IMR-90 (cell line): Measurements from ENCODE around the gene SPPL3. TPM values are rescaled to one million over a fixed set of nuclear protein-coding genes. Genes with fewer than 3 reads are reported as not detected.

Experiments
- ATAC-seq: fragments of 200-7000 bp; cut with Tn5 transposase; 2 replicates; pipeline ENCODE4 v1.9.1; 2020; ENCODE audit warnings: low read depth, mild to moderate bottlenecking, moderate library complexity
- BruUV-seq: library from RNA; stranded (reverse); fragments of 400-500 nt; replicated peaks from 2 replicates; lab custom pipeline; 2021; lab: Mats Ljungman, UMichigan
- CTCF ChIA-PET: fragments of 300-600 bp; formaldehyde crosslinking; extraction: SDS; loops from one replicate; lab custom pipeline; 2021; ENCODE audit warnings: antibody characterized with exemption; lab: Yijun Ruan, JAX
- POLR2A ChIA-PET: fragments of 300-600 bp; sonication (Branson Sonifier 250); formaldehyde crosslinking; loops from one replicate; lab custom pipeline; 2022; ENCODE audit warnings: antibody characterized with exemption; ENCODE audit not compliant: unreplicated experiment; lab: Charles Lee
- DNase-seq: peaks from one replicate; pipeline ENCODE4 v3.0.0; 2013
- H2AFZ ChIP-seq: replicated peaks from 2 replicates; pipeline ENCODE3; 2013; ENCODE audit warnings: low read length, mild to moderate bottlenecking; ENCODE audit not compliant: poor library complexity
- H2AK5ac ChIP-seq: 2 replicates; pipeline ENCODE4 v1.6.1; 2013; ENCODE audit warnings: low read depth, low read length, inconsistent platforms
- H2AK9ac ChIP-seq: replicated peaks from 2 replicates; pipeline ENCODE3; 2013; ENCODE audit warnings: mild to moderate bottlenecking, low read depth, low read length, moderate library complexity; ENCODE audit not compliant: poor library complexity
- H2BK120ac ChIP-seq: 2 replicates; pipeline ENCODE4 v1.6.1; 2013; ENCODE audit warnings: low read depth, low read length, inconsistent platforms
- H2BK15ac ChIP-seq: 3 replicates; pipeline ENCODE4 v1.6.1; 2013; ENCODE audit warnings: low read depth, low read length, inconsistent platforms
- H2BK20ac ChIP-seq: 2 replicates; pipeline ENCODE4 v1.6.1; 2013; ENCODE audit warnings: low read depth, mild to moderate bottlenecking, inconsistent platforms, low read length, moderate library complexity
- H2BK5ac ChIP-seq: 2 replicates; pipeline ENCODE4 v1.6.1; 2013; ENCODE audit warnings: mild to moderate bottlenecking, low read depth, low read length, inconsistent platforms; ENCODE audit not compliant: poor library complexity, severe bottlenecking
- H3K14ac ChIP-seq: replicated peaks from 2 replicates; pipeline ENCODE4 v1.6.1; 2013; ENCODE audit warnings: low read depth, low read length, inconsistent platforms
- H3K18ac ChIP-seq: 2 replicates; pipeline ENCODE4 v1.6.1; 2013; ENCODE audit warnings: low read depth, low read length, control low read depth
- H3K23ac ChIP-seq: 2 replicates; pipeline ENCODE4 v1.6.1; 2013; ENCODE audit warnings: low read depth, low read length, inconsistent platforms
- H3K27ac ChIP-seq: 2 replicates; pipeline ENCODE4 v1.5.1; 2013; ENCODE audit warnings: mild to moderate bottlenecking, control low read depth, low read length; ENCODE audit not compliant: insufficient read depth
- H3K27me3 ChIP-seq: 2 replicates; pipeline ENCODE4 v1.6.1; 2013; ENCODE audit warnings: low read length; ENCODE audit not compliant: control insufficient read depth, insufficient read depth
- H3K36me3 ChIP-seq: 2 replicates; pipeline ENCODE4 v1.6.1; 2013; ENCODE audit warnings: low read length, mixed read lengths; ENCODE audit not compliant: control insufficient read depth, insufficient read depth
- H3K4ac ChIP-seq: 2 replicates; pipeline ENCODE4 v1.6.1; 2013; ENCODE audit warnings: low read depth, low read length, inconsistent platforms
- H3K4me1 ChIP-seq: 2 replicates; pipeline ENCODE4 v1.6.1; 2013; ENCODE audit warnings: low read length, mixed read lengths; ENCODE audit not compliant: control insufficient read depth, insufficient read depth
- H3K4me2 ChIP-seq: 2 replicates; pipeline ENCODE4 v1.6.1; 2013; ENCODE audit warnings: low read depth, mild to moderate bottlenecking, control low read depth, low read length, moderate library complexity
- H3K4me3 ChIP-seq: 2 replicates; pipeline ENCODE4 v1.5.1; 2013; ENCODE audit warnings: low read depth, mild to moderate bottlenecking, control low read depth, low read length, moderate library complexity; ENCODE audit not compliant: insufficient read depth
- H3K56ac ChIP-seq: 2 replicates; pipeline ENCODE4 v1.6.1; 2013; ENCODE audit warnings: low read length, inconsistent platforms; ENCODE audit not compliant: insufficient read depth; ENCODE audit errors: extremely low read depth
- H3K79me1 ChIP-seq, 2 experiments: 2 replicates each; pipeline ENCODE4 v1.6.1; 2013; ENCODE audit warnings: low read length in 2 of 2, inconsistent platforms in 1 of 2, low read depth in 1 of 2
- H3K9ac ChIP-seq: 2 replicates; pipeline ENCODE4 v1.6.1; 2013; ENCODE audit warnings: low read depth, low read length, control low read depth
- H3K9me1 ChIP-seq: 2 replicates; pipeline ENCODE4 v1.6.1; 2013; ENCODE audit warnings: low read length, inconsistent platforms; ENCODE audit not compliant: insufficient read depth
- H3K9me3 ChIP-seq: 2 replicates; pipeline ENCODE4 v1.6.1; 2013; ENCODE audit warnings: low read length; ENCODE audit not compliant: control insufficient read depth, insufficient read depth
- H4K20me1 ChIP-seq: 2 replicates; pipeline ENCODE4 v1.6.1; 2013; ENCODE audit warnings: low read length, inconsistent platforms; ENCODE audit not compliant: insufficient read depth
- H4K5ac ChIP-seq: 2 replicates; pipeline ENCODE4 v1.6.1; 2013; ENCODE audit warnings: mild to moderate bottlenecking, low read depth, low read length, control low read depth
- H4K8ac ChIP-seq, 2 experiments: 2 replicates each; pipeline ENCODE4 v1.6.1; 2013; ENCODE audit warnings: low read depth in 2 of 2, low read length in 2 of 2, control low read depth in 1 of 2, inconsistent platforms in 1 of 2
- H4K91ac ChIP-seq: 2 replicates; pipeline ENCODE4 v1.6.1; 2013; ENCODE audit warnings: low read depth, low read length, inconsistent platforms; ENCODE audit not compliant: insufficient read depth
- CTCF ChIP-seq: conservative IDR thresholded peaks from 2 replicates; pipeline ENCODE4 v1.5.1; 2012; ENCODE audit warnings: mild to moderate bottlenecking, low read depth, low read length, improper control_type of control experiment
- MAFK ChIP-seq: IDR thresholded peaks from 2 replicates; pipeline ENCODE4 v1.6.1; 2012; ENCODE audit warnings: low read depth, low read length, improper control_type of control experiment
- MAZ ChIP-seq: IDR thresholded peaks from 2 replicates; pipeline ENCODE4 v1.6.1; 2012; ENCODE audit warnings: low read depth, mild to moderate bottlenecking, low read length, improper control_type of control experiment, moderate library complexity, borderline replicate concordance
- RAD21 ChIP-seq: IDR thresholded peaks from 2 replicates; pipeline ENCODE4 v1.6.1; 2012; ENCODE audit warnings: low read length, improper control_type of control experiment
- SMC3 ChIP-seq: fragments of 150-350 bp; IDR thresholded peaks from 2 replicates; pipeline ENCODE4 v1.6.1; 2016; ENCODE audit warnings: low read depth, mild to moderate bottlenecking, antibody characterized with exemption, low read length, moderate library complexity
- USF2 ChIP-seq: fragments of 150-350 bp; IDR thresholded peaks from 2 replicates; pipeline ENCODE4 v1.6.1; 2017; ENCODE audit warnings: mild to moderate bottlenecking, antibody characterized with exemption, low read length, low read depth
- WGBS, 2 experiments: methylation state at CpG; one replicate each; pipeline versions ENCODE4 v1.1.5 to v1.1.7; 2013; ENCODE audit warnings: missing lambda C conversion rate in 2 of 2; ENCODE audit not compliant: insufficient read length in 1 of 2; ENCODE audit errors: extremely low coverage in 2 of 2; 5-methylcytosine and 5-hydroxymethylcytosine counted together
- dilution Hi-C: fragments of 300-500 bp; cut with HindIII; formaldehyde crosslinking; loops from one replicate; pipeline ENCODE4 v1.14.3; 2018; ENCODE audit warnings: low sequenced_read_pairs; ENCODE audit not compliant: unreplicated experiment
- in situ Hi-C: fragments of 300-500 bp; cut with MboI; formaldehyde crosslinking; loops from 3 replicates; pipeline ENCODE4 v1.14.3; 2019; ENCODE audit warnings: low sequenced_read_pairs, inconsistent platforms, mixed read lengths
- intact Hi-C: fragments of 100-400 bp; cut with micrococcal nuclease; formaldehyde crosslinking; loops from 2 replicates; pipeline ENCODE4 v1.10.0; 2022
- polyA plus RNA-seq, 3 experiments: library from polyadenylated mRNA; depleted of rRNA; stranded (reverse); fragments of >200 nt; gene quantifications; 2 replicates each; pipeline ENCODE4 v1.2.3, GENCODE V29; 2012; ENCODE audit warnings: low replicate concordance in 1 of 3
- total RNA-seq: library from RNA; depleted of rRNA; stranded (reverse); fragments of >200 nt; gene quantifications from 2 replicates; pipeline ENCODE4 v1.2.3, GENCODE V29; 2012

Gene SPPL3
- total and polyA plus RNA-seq, 2 of the 4 experiments (the other 2 are of a cell fraction), result 1.6 to 18.0 TPM

- H2BK120ac ChIP-seq, result no peak overlapping the region
- no peak overlapping the region for H3K27ac ChIP-seq
- H2BK15ac ChIP-seq, result no peak overlapping the region
- ATAC-seq (peak; percentile 69), DNase-seq (no peak)
- no peak overlapping the region for H4K8ac ChIP-seq
- H3K4me3 ChIP-seq, result no peak overlapping the region
- no peak overlapping the region for H4K91ac ChIP-seq
- H3K18ac ChIP-seq, result no peak overlapping the region
- no peak overlapping the region for H3K9ac ChIP-seq
- H2AFZ ChIP-seq, result peak overlapping the region; percentile 21
- intact Hi-C loops, result loop anchor here (1.0 kb wide), 1 partner anchor 234 kb away; no protein-coding TSS in a partner anchor
- ChIA-PET CTCF (interaction anchor here (0.9 to 1.1 kb wide), 2 partner anchors 10 to 234 kb away, joined by 3 to 8 read pairs; no protein-coding TSS in a partner anchor), POLR2A (no interaction called here)
- TF ChIP-seq SMC3 (peak; percentile 32), CTCF (peak; percentile 24; the same call in 1 of the 2 replicates), USF2 (no peak), MAZ (no peak), RAD21 (peak; percentile 38), MAFK (no peak)
- no peak overlapping the region for H2BK5ac ChIP-seq
- no peak overlapping the region for H3K4me2 ChIP-seq
- no peaks in the 10 kb centered on the region; the same call in 1 of the 2 replicates for H3K36me3 ChIP-seq
- H3K4me1 ChIP-seq, result no peaks in the 10 kb centered on the region
- H3K9me1 ChIP-seq, result no peaks in the 10 kb centered on the region
- H2AK9ac ChIP-seq, result no peak overlapping the region
- no peak overlapping the region for H3K14ac ChIP-seq
- H3K79me1 ChIP-seq, result no peaks in the 10 kb centered on the region
- H4K5ac ChIP-seq, result no peak overlapping the region
- BruUV-seq, result no TSS peak
- no peaks in the 10 kb centered on the region for H3K27me3 ChIP-seq
- in situ Hi-C loops, result no loop called here
- no peaks in the 10 kb centered on the region for H4K20me1 ChIP-seq
- dilution Hi-C loops, result no loop called here
- no peak overlapping the region for H3K23ac ChIP-seq
- H3K4ac ChIP-seq, result no peak overlapping the region
- no peak overlapping the region for H2BK20ac ChIP-seq
- 85% methylated on average over 12 of the region's 25 CpGs; no CpG with 5 or more reads in 1 of the 2 experiments for WGBS, 2 experiments
- no peak overlapping the region for H3K56ac ChIP-seq
- H2AK5ac ChIP-seq, result no peak overlapping the region
- no peaks in the 10 kb centered on the region for H3K9me3 ChIP-seq
Observed at GRCh38 chr12:120737557-120738251, 166.5 kb downstream of the SPPL3 start.
